ENCODE results near the gene MYO18B.

Gene MYO18B

GRCh38 chr22:25996669-25997068 is 254.7 kb downstream of the MYO18B start:
- no peak overlapping the region for H3K4me3 ChIP-seq (replicated peaks in 1 of 2; ENCODE audit: low read depth in 2 of 2, low read length in 2 of 2)
- no peak for DNase-seq (ENCODE audit: low read depth in 2 of 2)
- no peak for TF ChIP-seq CTCF (IDR thresholded peaks at IDR 0.05; ENCODE audit: low read depth, low read length)

GRCh38 chr22:25997886-25998775 is 256.1 kb downstream of the MYO18B start:
- no peak overlapping the region for H3K4me3 ChIP-seq (replicated peaks in 1 of 2; ENCODE audit: low read depth in 2 of 2, low read length in 2 of 2)
- no peak for TF ChIP-seq CTCF (IDR thresholded peaks at IDR 0.05; ENCODE audit: low read depth, low read length)
- no peak for DNase-seq (ENCODE audit: low read depth in 2 of 2)

- no peak for DNase-seq (ENCODE audit: low read depth in 2 of 2)
- TF ChIP-seq CTCF (IDR thresholded peaks at IDR 0.05; ENCODE audit: low read depth, low read length) = no peak
- no peak overlapping the region for H3K4me3 ChIP-seq (replicated peaks in 1 of 2; ENCODE audit: low read depth in 2 of 2, low read length in 2 of 2)
Measured at GRCh38 chr22:26002456-26002855, 260.5 kb downstream of the MYO18B start.

- H3K4me3 ChIP-seq (replicated peaks in 1 of 2; ENCODE audit: low read depth in 2 of 2, low read length in 2 of 2) = no peak overlapping the region
- no peak for TF ChIP-seq CTCF (IDR thresholded peaks at IDR 0.05; ENCODE audit: low read depth, low read length)
- no peak for DNase-seq (ENCODE audit: low read depth in 2 of 2)
Measured at GRCh38 chr22:26004477-26004876, 262.5 kb downstream of the MYO18B start.

- TF ChIP-seq CTCF (IDR thresholded peaks at IDR 0.05; ENCODE audit: low read depth, low read length) = no peak
- DNase-seq (ENCODE audit: low read depth in 2 of 2) = no peak
- H3K4me3 ChIP-seq (replicated peaks in 1 of 2; ENCODE audit: low read depth in 2 of 2, low read length in 2 of 2) = no peak overlapping the region
Measured at GRCh38 chr22:26008587-26008986, 266.6 kb downstream of the MYO18B start.

- H3K4me3 ChIP-seq (replicated peaks in 1 of 2; ENCODE audit: low read depth in 2 of 2, low read length in 2 of 2) = no peak overlapping the region
- TF ChIP-seq CTCF (IDR thresholded peaks at IDR 0.05; ENCODE audit: low read depth, low read length) = no peak
- DNase-seq (ENCODE audit: low read depth in 2 of 2) = no peak
Measured at GRCh38 chr22:26016916-26017315, 274.9 kb downstream of the MYO18B start.

All from cardiac fibroblast (primary cell).